Astrocyte of the hippocampus (primary cell): ENCODE results near the gene DTNBP1.
A peak's percentile ranks its signal among the peaks of the same experiment; 100 is the strongest.

ENCODE experiments used
- DNase-seq: peaks from one replicate; pipeline ENCODE4 v3.0.0; 2011; ENCODE audit warnings: low read depth, low spot score

Gene DTNBP1

GRCh38 chr6:15592610-15593009 lies 70.2 kb downstream of the DTNBP1 start:
- DNase-seq, result no peak

- peak; percentile 28 for DNase-seq
These were observed 73.7 kb downstream of the DTNBP1 start for GRCh38 chr6:15588971-15589634.

- DNase-seq, result peak; percentile 27
These were observed 76.3 kb downstream of the DTNBP1 start for GRCh38 chr6:15586503-15586902.

- no peak for DNase-seq
These were observed 77.0 kb downstream of the DTNBP1 start for GRCh38 chr6:15585760-15586214.

GRCh38 chr6:15582499-15582898 lies 80.3 kb downstream of the DTNBP1 start:
- no peak for DNase-seq

- no peak for DNase-seq
These were observed 81.1 kb downstream of the DTNBP1 start for GRCh38 chr6:15581751-15582150.

- DNase-seq, result no peak
These were observed 82.5 kb downstream of the DTNBP1 start for GRCh38 chr6:15580326-15580725.

- no peak for DNase-seq
These were observed 84.0 kb downstream of the DTNBP1 start for GRCh38 chr6:15578716-15579391.

GRCh38 chr6:15577550-15578171 lies 85.2 kb downstream of the DTNBP1 start:
- DNase-seq, result peak; percentile 11

GRCh38 chr6:15577106-15577505 lies 85.7 kb downstream of the DTNBP1 start:
- no peak for DNase-seq

- no peak for DNase-seq
These were observed 87.3 kb downstream of the DTNBP1 start for GRCh38 chr6:15575357-15576033.

- DNase-seq, result no peak
These were observed 88.3 kb downstream of the DTNBP1 start for GRCh38 chr6:15574486-15574885.

GRCh38 chr6:15574023-15574422 lies 88.8 kb downstream of the DTNBP1 start:
- no peak for DNase-seq

- DNase-seq, result no peak
These were observed 89.4 kb downstream of the DTNBP1 start for GRCh38 chr6:15573384-15573783.

GRCh38 chr6:15572296-15573016 lies 90.4 kb downstream of the DTNBP1 start:
- no peak for DNase-seq

- no peak for DNase-seq
These were observed 92.7 kb downstream of the DTNBP1 start for GRCh38 chr6:15570171-15570570.

- DNase-seq, result no peak
These were observed 93.5 kb downstream of the DTNBP1 start for GRCh38 chr6:15569035-15569995.

- no peak for DNase-seq
These were observed 99.9 kb downstream of the DTNBP1 start for GRCh38 chr6:15562977-15563376.

- DNase-seq, result no peak
These were observed 101.2 kb downstream of the DTNBP1 start for GRCh38 chr6:15561447-15562199.

GRCh38 chr6:15560713-15561112 lies 102.1 kb downstream of the DTNBP1 start:
- DNase-seq, result no peak
